ENCODE measurements around the gene ARHGDIA. TPM values are rescaled to one million over a fixed set of nuclear protein-coding genes. Genes with fewer than 3 reads are reported as not detected.

ARHGDIA gene
- total RNA-seq, 1 experiment from 2014 or later, result 201 TPM

DNA sequence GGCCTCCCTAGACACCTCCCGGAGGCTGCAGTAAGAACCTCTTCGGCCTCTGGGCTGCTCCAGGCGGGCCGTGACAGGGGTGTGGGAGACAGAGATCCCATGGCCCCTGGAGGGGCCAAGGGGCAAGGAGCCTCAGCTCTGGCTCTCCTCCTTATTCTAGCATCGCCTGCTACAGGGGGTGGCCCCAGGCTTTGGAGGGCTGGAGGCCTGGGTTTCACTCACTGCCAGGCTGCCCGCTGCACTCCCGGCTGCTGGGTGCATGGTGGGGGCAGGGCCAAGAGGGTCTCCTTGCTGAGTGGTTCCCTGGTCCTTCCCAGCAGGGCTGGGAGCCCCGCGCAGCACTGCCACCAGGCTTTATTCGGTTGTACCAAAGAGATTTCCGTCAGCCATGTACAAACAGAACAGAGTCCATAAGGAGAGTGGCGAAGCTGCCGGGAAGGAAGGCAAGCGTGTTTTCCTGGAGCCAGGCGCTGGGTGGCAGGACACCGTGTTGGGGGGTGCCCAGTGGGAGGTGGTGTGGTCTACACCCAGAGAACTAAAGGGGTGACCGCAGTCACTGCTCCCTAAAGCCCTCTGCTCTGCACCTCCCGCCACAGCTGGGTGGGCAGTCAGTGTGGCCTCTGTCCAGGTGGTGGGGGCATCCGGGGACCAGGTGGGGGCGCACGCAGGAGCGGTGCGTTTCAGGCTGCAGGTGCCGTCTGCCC is 32.9 kb upstream of the ARHGDIA start:
- TF ChIP-seq EZH2phosphoT487 (IDR thresholded peaks at IDR 0.05; ENCODE audit: borderline replicate concordance, low read length), result no peak
- TF ChIP-seq EZH2 (IDR thresholded peaks at IDR 0.05; ENCODE audit: low read length, unreplicated experiment), result no peak
- TF ChIP-seq, protein P1, sequence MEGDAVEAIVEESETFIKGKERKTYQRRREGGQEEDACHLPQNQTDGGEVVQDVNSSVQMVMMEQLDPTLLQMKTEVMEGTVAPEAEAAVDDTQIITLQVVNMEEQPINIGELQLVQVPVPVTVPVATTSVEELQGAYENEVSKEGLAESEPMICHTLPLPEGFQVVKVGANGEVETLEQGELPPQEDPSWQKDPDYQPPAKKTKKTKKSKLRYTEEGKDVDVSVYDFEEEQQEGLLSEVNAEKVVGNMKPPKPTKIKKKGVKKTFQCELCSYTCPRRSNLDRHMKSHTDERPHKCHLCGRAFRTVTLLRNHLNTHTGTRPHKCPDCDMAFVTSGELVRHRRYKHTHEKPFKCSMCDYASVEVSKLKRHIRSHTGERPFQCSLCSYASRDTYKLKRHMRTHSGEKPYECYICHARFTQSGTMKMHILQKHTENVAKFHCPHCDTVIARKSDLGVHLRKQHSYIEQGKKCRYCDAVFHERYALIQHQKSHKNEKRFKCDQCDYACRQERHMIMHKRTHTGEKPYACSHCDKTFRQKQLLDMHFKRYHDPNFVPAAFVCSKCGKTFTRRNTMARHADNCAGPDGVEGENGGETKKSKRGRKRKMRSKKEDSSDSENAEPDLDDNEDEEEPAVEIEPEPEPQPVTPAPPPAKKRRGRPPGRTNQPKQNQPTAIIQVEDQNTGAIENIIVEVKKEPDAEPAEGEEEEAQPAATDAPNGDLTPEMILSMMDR (conservative IDR thresholded peaks at IDR 0.05; ENCODE audit: low read depth, low read length), result no peak
- Histone ChIP-seq H4K20me1 (ENCODE audit: low read length) (no peaks in the 10 kb centered on the region), H3K4me1 (ENCODE audit: insufficient read depth, low read length) (peaks cover 10% of the 10 kb centered on the region), H3K27me3 (ENCODE audit: low read length) (no peaks in the 10 kb centered on the region), H3K9ac (ENCODE audit: low read length) (no peak overlapping the region), H3K9me3 (ENCODE audit: low read length) (no peaks in the 10 kb centered on the region), H2AFZ (ENCODE audit: low read length) (no peak overlapping the region), H3K36me3 (ENCODE audit: low read depth, low read length) (peaks cover 6% of the 10 kb centered on the region; the same call in 1 of the 2 replicates), H3K27ac (ENCODE audit: low read length) (no peak overlapping the region), H3K9me2 (replicated peaks; ENCODE audit: low read length) (no peaks in the 10 kb centered on the region), H3K4me3 (ENCODE audit: low read length) (no peak overlapping the region), H3K79me2 (ENCODE audit: low read length) (peaks cover 11% of the 10 kb centered on the region; the same call in 1 of the 2 replicates), H3F3A (ENCODE audit: low read length, unreplicated experiment) (peaks cover 4% of the 10 kb centered on the region), H3K4me2 (ENCODE audit: low read length) (no peak overlapping the region)
- ChIA-PET POLR2A (ENCODE audit: unreplicated experiment) (no interaction called here), CTCF (no interaction called here)
- DNase-seq, result no peak
- TSS peak; percentile 11 for BruUV-seq (replicated peaks)
- intact Hi-C loops (cut with micrococcal nuclease), result no loop called here
- no peak for ATAC-seq

DNA sequence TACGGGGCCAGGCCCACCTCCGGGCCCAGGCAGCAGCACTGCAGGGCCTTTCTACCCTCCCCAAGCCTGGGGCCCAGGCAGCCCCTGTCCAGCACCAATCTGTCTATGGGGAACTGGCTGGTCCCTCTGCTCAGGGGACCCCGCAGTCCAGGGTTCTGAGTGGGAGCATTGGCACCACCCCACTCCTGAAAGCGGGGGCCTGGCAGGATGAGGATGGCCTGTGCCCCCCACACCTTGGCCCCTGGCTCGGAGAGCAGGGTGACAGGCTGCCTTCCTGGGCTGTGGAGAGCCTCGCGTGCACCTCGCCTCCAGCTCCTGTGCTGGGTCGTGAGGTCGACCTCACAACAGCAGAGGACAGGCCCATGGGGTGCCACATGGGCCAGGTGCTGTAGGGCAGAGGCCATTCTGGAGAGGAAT is 32.3 kb upstream of the ARHGDIA start:
- no peaks in the 10 kb centered on the region for H3K27me3 ChIP-seq (ENCODE audit: low read length)
- ATAC-seq, result no peak
- no TSS peak for BruUV-seq (replicated peaks)
- no peak overlapping the region for H3K4me2 ChIP-seq (ENCODE audit: low read length)
- intact Hi-C loops (cut with micrococcal nuclease), result no loop called here
- H3K9me3 ChIP-seq (ENCODE audit: low read length), result no peaks in the 10 kb centered on the region
- no peaks in the 10 kb centered on the region for H3K9me2 ChIP-seq (replicated peaks; ENCODE audit: low read length)
- TF ChIP-seq, protein P1 (conservative IDR thresholded peaks at IDR 0.05; ENCODE audit: low read depth, low read length), result no peak
- TF ChIP-seq EZH2phosphoT487 (IDR thresholded peaks at IDR 0.05; ENCODE audit: borderline replicate concordance, low read length) (no peak), EZH2 (IDR thresholded peaks at IDR 0.05; ENCODE audit: low read length, unreplicated experiment) (no peak)
- H4K20me1 ChIP-seq (ENCODE audit: low read length), result no peaks in the 10 kb centered on the region
- ChIA-PET CTCF (no interaction called here), POLR2A (ENCODE audit: unreplicated experiment) (no interaction called here)
- DNase-seq, result no peak
- H3K4me1 ChIP-seq (ENCODE audit: insufficient read depth, low read length), result peaks cover 15% of the 10 kb centered on the region
- H3K27ac ChIP-seq (ENCODE audit: low read length), result no peak overlapping the region
- no peak overlapping the region for H2AFZ ChIP-seq (ENCODE audit: low read length)
- H3K4me3 ChIP-seq (ENCODE audit: low read length), result no peak overlapping the region
- H3K79me2 ChIP-seq (ENCODE audit: low read length), result peaks cover 12% of the 10 kb centered on the region; the same call in 1 of the 2 replicates
- peaks cover 6% of the 10 kb centered on the region; the same call in 1 of the 2 replicates for H3K36me3 ChIP-seq (ENCODE audit: low read depth, low read length)
- H3K9ac ChIP-seq (ENCODE audit: low read length), result no peak overlapping the region
- H3F3A ChIP-seq (ENCODE audit: low read length, unreplicated experiment), result peaks cover 7% of the 10 kb centered on the region

Data from PC-3 (cell line).